Non-pigmented ciliary epithelial cell (primary cell): Measurements from ENCODE around the gene SLC35G3.
"Not testable (repeated sequence)": the region's sequence is repeated elsewhere in the genome, so short reads cannot be mapped to it uniquely, and the experiment has no call there.

Experiments used
- DNase-seq: peaks from one replicate; pipeline ENCODE4 v3.0.0-alpha.2; 2010; ENCODE audit warnings: low read depth

Gene SLC35G3

GRCh38 chr17:35210741-35211140 is 16.5 kb upstream of the SLC35G3 start:
- DNase-seq: no peak

- not testable (repeated sequence) for DNase-seq
Measured at GRCh38 chr17:35202582-35202981, 8.4 kb upstream of the SLC35G3 start.

GRCh38 chr17:35195062-35195461 is 869 bp upstream of the SLC35G3 start:
- not testable (repeated sequence) for DNase-seq

GRCh38 chr17:35192708-35193107 is 1.5 kb downstream of the SLC35G3 start:
- DNase-seq: no peak

- no peak for DNase-seq
Measured at GRCh38 chr17:35191001-35191695, 3.0 kb downstream of the SLC35G3 start.

- no peak for DNase-seq
Measured at GRCh38 chr17:35189291-35189690, 4.9 kb downstream of the SLC35G3 start.

GRCh38 chr17:35188111-35188510 is 6.1 kb downstream of the SLC35G3 start:
- no peak for DNase-seq

- no peak for DNase-seq
Measured at GRCh38 chr17:35187481-35187880, 6.7 kb downstream of the SLC35G3 start.

- no peak for DNase-seq
Measured at GRCh38 chr17:35185849-35186248, 8.3 kb downstream of the SLC35G3 start.

GRCh38 chr17:35184274-35184673 is 9.9 kb downstream of the SLC35G3 start:
- no peak for DNase-seq

GRCh38 chr17:35183332-35183731 is 10.9 kb downstream of the SLC35G3 start:
- DNase-seq: no peak

GRCh38 chr17:35179379-35179778 is 14.8 kb downstream of the SLC35G3 start:
- DNase-seq: not testable (repeated sequence)

- DNase-seq: no peak
Measured at GRCh38 chr17:35176897-35177296, 17.3 kb downstream of the SLC35G3 start.

GRCh38 chr17:35175638-35176415 is 18.4 kb downstream of the SLC35G3 start:
- no peak for DNase-seq

- no peak for DNase-seq
Measured at GRCh38 chr17:35174835-35175334, 19.3 kb downstream of the SLC35G3 start.

GRCh38 chr17:35172321-35172720 is 21.9 kb downstream of the SLC35G3 start:
- DNase-seq: not testable (repeated sequence)

GRCh38 chr17:35171834-35172233 is 22.4 kb downstream of the SLC35G3 start:
- DNase-seq: no peak

GRCh38 chr17:35170968-35171771 is 23.0 kb downstream of the SLC35G3 start:
- no peak for DNase-seq

- no peak for DNase-seq
Measured at GRCh38 chr17:35169835-35170363, 24.3 kb downstream of the SLC35G3 start.

- DNase-seq: peak; percentile 5
Measured at GRCh38 chr17:35167666-35168065, 26.5 kb downstream of the SLC35G3 start.

- no peak for DNase-seq
Measured at GRCh38 chr17:35167046-35167445, 27.1 kb downstream of the SLC35G3 start.

- no peak for DNase-seq
Measured at GRCh38 chr17:35166526-35166925, 27.7 kb downstream of the SLC35G3 start.
